GM12874 (cell line): ENCODE measurements around the gene OR6B2.

Experiments
- CTCF ChIP-seq: IDR thresholded peaks from 2 replicates; pipeline ENCODE4 v1.5.1; 2011; ENCODE audit warnings: low read depth, mild to moderate bottlenecking, control low read depth, low read length, moderate library complexity; ENCODE audit not compliant: insufficient read depth

OR6B2 gene

GRCh38 chr2:240013343-240013742 is 16.9 kb downstream of the OR6B2 start:
- TF ChIP-seq CTCF, result peak; percentile 15; the same call in 1 of the 2 replicates

DNA sequence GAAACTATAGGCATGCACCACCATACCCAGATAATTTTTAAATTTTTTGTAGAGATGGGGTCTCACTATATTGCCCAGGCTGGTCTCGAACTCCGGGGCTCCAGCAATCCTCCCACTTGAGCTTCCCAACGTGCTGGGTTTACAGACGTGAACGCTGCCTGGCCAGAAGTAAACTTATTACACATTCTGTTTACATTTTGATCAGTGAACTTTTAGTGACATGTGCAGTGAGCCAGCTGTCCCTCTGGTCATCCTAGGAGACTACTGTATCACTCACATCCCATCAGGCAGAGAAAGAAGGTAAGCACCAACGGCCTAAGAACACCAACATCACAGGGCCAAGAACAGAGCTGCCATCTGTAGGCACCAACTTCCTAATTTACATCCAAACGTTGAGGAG is 27.2 kb downstream of the OR6B2 start:
- TF ChIP-seq CTCF, result no peak

DNA sequence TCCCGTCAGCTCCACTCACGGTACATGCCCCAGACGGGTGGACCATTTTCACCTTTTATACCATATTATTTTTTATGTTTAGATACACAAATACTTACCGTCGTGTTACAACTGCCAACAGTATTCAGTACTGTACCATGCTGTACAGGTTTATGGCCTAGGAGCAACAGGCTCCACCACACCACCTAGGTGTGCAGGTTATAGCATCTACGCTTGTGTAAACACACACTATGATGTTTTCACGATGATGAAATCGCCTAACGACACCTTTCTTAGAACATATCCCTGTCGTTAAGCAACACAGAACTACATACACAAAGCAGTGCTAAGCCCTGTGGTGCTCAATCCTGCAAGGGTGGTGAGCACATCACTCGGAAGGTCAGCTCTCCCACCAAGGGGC is 29.6 kb downstream of the OR6B2 start:
- TF ChIP-seq CTCF, result no peak

DNA sequence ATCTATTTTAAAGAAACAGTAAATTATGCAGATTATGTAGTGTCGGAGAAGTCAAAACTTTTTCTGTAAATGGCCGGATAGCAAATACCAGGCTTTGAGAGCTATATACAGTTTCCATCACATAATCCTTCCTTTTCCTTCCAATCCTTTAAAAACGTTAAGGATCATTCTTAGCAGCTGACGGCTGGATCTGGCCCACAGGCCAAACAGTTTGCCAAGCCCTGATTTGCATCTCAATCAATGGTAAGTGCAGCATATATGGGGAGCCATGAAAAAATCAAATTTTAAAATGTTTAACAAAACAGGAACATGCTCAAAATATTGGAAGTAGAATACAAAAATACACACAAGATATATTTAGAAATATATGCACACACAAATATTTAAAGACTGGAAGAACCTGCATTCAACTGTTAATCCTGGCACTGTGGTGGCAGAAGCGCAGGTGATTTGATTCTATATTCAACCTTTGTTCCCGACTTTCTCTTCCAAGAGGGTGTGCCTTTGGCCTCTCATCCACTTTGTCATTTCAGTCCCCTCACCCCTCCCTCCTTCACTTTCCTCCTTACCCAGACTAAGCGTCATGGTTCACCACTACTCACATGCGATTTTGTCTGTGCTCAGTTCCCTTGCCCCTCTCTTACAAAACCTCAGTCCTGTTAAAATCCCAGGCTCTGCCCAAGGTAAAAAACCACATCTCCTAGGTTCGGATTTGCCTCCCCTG is 32.4 kb downstream of the OR6B2 start:
- no peak for TF ChIP-seq CTCF

GRCh38 chr2:239994086-239994485 is 36.1 kb downstream of the OR6B2 start:
- TF ChIP-seq CTCF, result no peak

GRCh38 chr2:239993291-239993690 is 36.9 kb downstream of the OR6B2 start:
- no peak for TF ChIP-seq CTCF

DNA sequence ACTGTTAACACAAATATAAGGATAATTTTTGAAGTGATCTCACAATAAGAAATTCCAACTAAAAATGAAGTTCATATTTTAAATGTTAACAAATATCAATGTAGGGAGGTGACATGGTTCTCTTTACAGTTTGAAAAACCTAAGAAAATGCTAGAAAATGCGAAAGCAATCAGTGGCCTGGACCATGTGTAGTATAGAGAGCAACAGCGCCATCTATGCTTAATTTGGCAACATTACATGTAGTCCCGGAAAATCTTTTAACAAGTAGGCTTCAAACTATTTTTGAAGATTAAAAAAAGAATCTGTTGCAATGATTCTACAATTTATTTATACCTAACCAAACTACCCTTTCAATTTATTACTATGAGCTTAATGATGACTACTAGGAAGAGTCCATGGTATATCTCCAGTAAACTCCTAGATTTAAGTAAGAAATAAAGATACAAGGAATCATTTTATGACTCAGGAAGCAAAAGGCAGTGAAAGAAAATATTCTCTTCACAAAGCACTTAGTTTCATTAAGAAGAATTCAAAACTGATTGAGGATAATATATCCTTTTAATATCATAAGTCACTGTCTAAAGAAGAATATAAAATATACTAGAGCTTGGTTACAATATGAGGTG is 38.4 kb downstream of the OR6B2 start:
- peak; percentile 60 for TF ChIP-seq CTCF
